Esophagus muscularis mucosa (tissue), 4 donors: ENCODE measurements around the gene CCBE1.

Experiments used
- EP300 ChIP-seq: sonication (generic); formaldehyde crosslinking; IDR thresholded peaks from one replicate; pipeline ENCODE4 v1.6.1; 2017; ENCODE audit warnings: antibody characterized with exemption
- POLR2A ChIP-seq: fragments of 450-650 bp; IDR thresholded peaks from one replicate; pipeline ENCODE4 v1.6.1; 2017; ENCODE audit warnings: antibody characterized with exemption, moderate library complexity, mild to moderate bottlenecking, low read depth
- TF ChIP-seq, protein P1 (sequence below), 3 experiments: fragments of 200-600 bp in 2 of 3; fragments of 450-650 bp in 1 of 3; sonication (generic) in 2 of 3; IDR thresholded peaks; one replicate each; pipeline ENCODE4 v1.5.1; 2017 to 2019; ENCODE audit warnings: antibody characterized with exemption in 3 of 3, mild to moderate bottlenecking in 2 of 3, moderate library complexity in 1 of 3

DNA sequence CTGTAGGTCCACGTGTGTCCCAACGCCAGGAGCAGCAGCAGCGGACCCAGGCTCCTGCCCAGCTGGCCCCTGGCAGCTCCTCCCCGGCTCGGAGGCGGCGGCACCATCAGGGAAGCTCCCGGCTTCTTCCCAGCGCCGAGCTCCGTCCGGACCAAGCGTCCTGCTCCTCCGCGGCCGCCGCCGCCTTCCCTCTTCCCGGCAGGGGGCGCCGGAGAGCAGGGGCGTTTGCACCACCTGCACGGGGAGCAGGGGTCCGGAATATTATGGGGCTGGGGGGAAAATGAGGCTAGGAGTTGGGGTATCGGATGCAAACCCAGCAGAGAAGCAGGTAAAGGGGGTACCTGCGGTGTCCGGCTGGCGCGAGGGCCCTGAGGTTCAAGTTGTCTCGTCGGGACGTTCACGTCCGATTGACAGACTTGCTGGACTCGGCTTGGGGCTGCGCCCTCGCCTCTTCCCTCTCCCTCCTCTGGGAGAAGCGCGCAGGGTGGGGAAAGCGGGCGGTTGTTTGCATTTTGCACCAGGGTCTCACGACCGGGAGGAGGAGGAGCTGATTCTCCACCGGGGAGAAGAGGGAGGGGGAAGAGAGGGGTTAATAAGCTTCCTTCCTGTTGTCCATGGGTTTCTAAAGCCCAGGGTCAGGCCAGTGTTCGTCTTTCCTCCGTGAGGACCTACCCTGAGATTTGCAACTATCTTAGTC is at the start of gene CCBE1:
- TF ChIP-seq EP300 (no peak), POLR2A (no peak)
- TF ChIP-seq, protein P1, sequence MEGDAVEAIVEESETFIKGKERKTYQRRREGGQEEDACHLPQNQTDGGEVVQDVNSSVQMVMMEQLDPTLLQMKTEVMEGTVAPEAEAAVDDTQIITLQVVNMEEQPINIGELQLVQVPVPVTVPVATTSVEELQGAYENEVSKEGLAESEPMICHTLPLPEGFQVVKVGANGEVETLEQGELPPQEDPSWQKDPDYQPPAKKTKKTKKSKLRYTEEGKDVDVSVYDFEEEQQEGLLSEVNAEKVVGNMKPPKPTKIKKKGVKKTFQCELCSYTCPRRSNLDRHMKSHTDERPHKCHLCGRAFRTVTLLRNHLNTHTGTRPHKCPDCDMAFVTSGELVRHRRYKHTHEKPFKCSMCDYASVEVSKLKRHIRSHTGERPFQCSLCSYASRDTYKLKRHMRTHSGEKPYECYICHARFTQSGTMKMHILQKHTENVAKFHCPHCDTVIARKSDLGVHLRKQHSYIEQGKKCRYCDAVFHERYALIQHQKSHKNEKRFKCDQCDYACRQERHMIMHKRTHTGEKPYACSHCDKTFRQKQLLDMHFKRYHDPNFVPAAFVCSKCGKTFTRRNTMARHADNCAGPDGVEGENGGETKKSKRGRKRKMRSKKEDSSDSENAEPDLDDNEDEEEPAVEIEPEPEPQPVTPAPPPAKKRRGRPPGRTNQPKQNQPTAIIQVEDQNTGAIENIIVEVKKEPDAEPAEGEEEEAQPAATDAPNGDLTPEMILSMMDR (IDR thresholded peaks at IDR 0.05), result peak; percentile 42 to 85 (median 71)
